SK-N-MC (cell line): ENCODE data around the gene FAM193B.

Experiments used
- DNase-seq: peaks from one replicate; pipeline ENCODE4 v3.0.0-alpha.2; 2011; ENCODE audit warnings: low read depth, low spot score
- H3K27ac ChIP-seq: fragments of 200-600 bp; sonication (generic); 2 replicates; pipeline ENCODE4 v1.5.1; 2016; ENCODE audit warnings: mixed run types
- H3K36me3 ChIP-seq: fragments of 200-600 bp; sonication (generic); 2 replicates; pipeline ENCODE4 v1.6.1; 2017; ENCODE audit warnings: antibody characterized with exemption, low read length, mixed read lengths; ENCODE audit not compliant: insufficient read depth
- H3K4me3 ChIP-seq: fragments of 200-600 bp; sonication (generic); 2 replicates; pipeline ENCODE4 v1.5.1; 2016
- H3K9ac ChIP-seq: fragments of 200-600 bp; sonication (generic); 2 replicates; pipeline ENCODE4 v1.8.0; 2017; ENCODE audit warnings: mixed run types, mixed read lengths; ENCODE audit not compliant: insufficient read length
- H3K9me3 ChIP-seq: fragments of 200-600 bp; sonication (generic); 2 replicates; pipeline ENCODE4 v1.6.1; 2017; ENCODE audit warnings: low read depth, mild to moderate bottlenecking, antibody characterized with exemption, low read length, moderate library complexity, mixed read lengths
- EZH2 ChIP-seq: fragments of 200-600 bp; sonication (generic); IDR thresholded peaks from one replicate; pipeline ENCODE4 v1.6.1; 2017; ENCODE audit warnings: antibody characterized with exemption
- FOXP2 ChIP-seq: optimal IDR thresholded peaks from 2 replicates; pipeline ENCODE3; 2011; ENCODE audit warnings: mild to moderate bottlenecking, moderate library complexity; ENCODE audit not compliant: insufficient read depth; ENCODE audit errors: extremely low read length, control extremely low read depth
- POLR2AphosphoS5 ChIP-seq: IDR thresholded peaks from 2 replicates; pipeline ENCODE4 v1.6.1; 2012; ENCODE audit warnings: mild to moderate bottlenecking, low read depth, low read length, borderline replicate concordance

The FAM193B gene

GRCh38 chr5:177547736-177548135 is 6.6 kb downstream of the FAM193B start:
- H3K27ac ChIP-seq: 0 out of 2 replicates have a peak overlapping the region, but pooled peaks have one; percentile 5
- peaks cover 28% of the 10 kb centered on the region for H3K36me3 ChIP-seq
- no peaks in the 10 kb centered on the region for H3K9me3 ChIP-seq
- no peak overlapping the region for H3K9ac ChIP-seq
- no peak overlapping the region for H3K4me3 ChIP-seq
- TF ChIP-seq POLR2AphosphoS5: no peak
- TF ChIP-seq EZH2: no peak
- no peak for TF ChIP-seq FOXP2
- no peak for DNase-seq

- Histone ChIP-seq H3K4me3 (no peak overlapping the region), H3K36me3 (peaks cover 18% of the 10 kb centered on the region), H3K27ac (peak overlapping the region; percentile 90), H3K9ac (peak overlapping the region; percentile 49), H3K9me3 (no peaks in the 10 kb centered on the region)
- no peak for DNase-seq
- TF ChIP-seq EZH2 (no peak), FOXP2 (no peak), POLR2AphosphoS5 (no peak)
These were observed 8.1 kb downstream of the FAM193B start for GRCh38 chr5:177546258-177546741.

- no peaks in the 10 kb centered on the region for H3K9me3 ChIP-seq
- peak overlapping the region; percentile 90 for H3K27ac ChIP-seq
- no peak for DNase-seq
- H3K9ac ChIP-seq: peak overlapping the region; percentile 49
- peaks cover 13% of the 10 kb centered on the region for H3K36me3 ChIP-seq
- peak overlapping the region; percentile 23; the same call in 1 of the 2 replicates for H3K4me3 ChIP-seq
- no peak for TF ChIP-seq EZH2
- no peak for TF ChIP-seq FOXP2
- no peak for TF ChIP-seq POLR2AphosphoS5
These were observed 8.7 kb downstream of the FAM193B start for GRCh38 chr5:177545487-177546257.

DNA sequence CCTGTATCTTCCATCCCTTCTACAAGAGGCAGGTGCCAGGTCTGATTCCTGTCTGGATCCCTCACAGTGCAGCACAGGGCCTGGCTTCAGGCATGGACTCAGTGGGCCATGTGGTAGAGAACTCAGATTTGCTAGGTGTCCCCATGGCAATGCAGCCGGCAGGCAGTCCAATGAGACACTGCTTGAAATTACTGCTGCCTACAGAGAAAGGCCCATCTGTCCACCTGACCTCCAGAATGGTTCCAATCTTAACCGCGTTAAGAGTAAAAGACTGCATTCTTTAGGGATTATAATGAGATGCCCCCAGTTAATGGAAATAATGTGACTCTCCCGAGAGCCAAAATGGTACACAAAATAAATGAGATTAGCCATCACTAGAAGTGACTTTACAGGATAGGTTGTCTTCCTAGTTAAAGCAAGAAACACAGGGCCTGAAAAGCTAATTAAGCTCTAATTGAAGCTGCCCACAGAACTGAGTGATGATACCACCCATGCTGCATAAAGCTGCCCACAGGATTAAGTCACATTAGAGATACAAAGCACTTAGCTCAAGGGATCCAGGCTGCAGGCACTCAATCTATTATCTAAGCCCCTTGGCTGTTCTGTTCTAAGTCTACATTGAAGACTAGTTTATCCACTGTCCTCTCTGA is 11.4 kb downstream of the FAM193B start:
- TF ChIP-seq POLR2AphosphoS5 (no peak), EZH2 (no peak), FOXP2 (no peak)
- H3K4me3 ChIP-seq: no peak overlapping the region
- no peak for DNase-seq
- H3K27ac ChIP-seq: no peak overlapping the region
- H3K36me3 ChIP-seq: peaks cover 20% of the 10 kb centered on the region
- H3K9me3 ChIP-seq: no peaks in the 10 kb centered on the region
- H3K9ac ChIP-seq: no peak overlapping the region

DNA sequence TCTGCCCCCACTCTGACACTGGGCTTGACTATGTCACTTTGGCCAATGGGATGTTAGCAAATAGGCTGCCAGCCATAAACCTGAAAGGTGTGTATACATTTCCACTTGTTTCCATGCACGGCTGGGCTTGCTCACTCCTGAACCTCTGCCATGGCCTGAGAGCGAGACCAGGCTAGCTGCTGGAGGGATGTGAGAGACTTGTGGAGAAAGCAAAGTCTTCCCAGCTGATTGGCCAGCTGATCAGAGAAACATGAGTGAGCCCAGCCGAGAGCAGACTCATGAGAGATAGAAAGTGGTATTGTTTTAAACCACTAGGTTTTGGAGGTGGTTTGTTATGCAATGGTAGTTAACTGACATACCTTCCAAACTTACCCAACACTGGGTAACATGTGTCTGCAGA is 13.9 kb downstream of the FAM193B start:
- Histone ChIP-seq H3K9ac (no peak overlapping the region), H3K36me3 (peaks cover 41% of the 10 kb centered on the region), H3K9me3 (no peaks in the 10 kb centered on the region), H3K27ac (no peak overlapping the region), H3K4me3 (no peak overlapping the region)
- no peak for DNase-seq
- TF ChIP-seq EZH2 (no peak), FOXP2 (no peak), POLR2AphosphoS5 (no peak)

GRCh38 chr5:177539411-177539810 is 15.0 kb downstream of the FAM193B start:
- Histone ChIP-seq H3K9me3 (no peaks in the 10 kb centered on the region), H3K4me3 (no peak overlapping the region), H3K9ac (no peak overlapping the region), H3K27ac (no peak overlapping the region), H3K36me3 (peaks cover 45% of the 10 kb centered on the region)
- no peak for DNase-seq
- TF ChIP-seq POLR2AphosphoS5 (no peak), FOXP2 (no peak), EZH2 (no peak)

- Histone ChIP-seq H3K9me3 (no peaks in the 10 kb centered on the region), H3K36me3 (peaks cover 46% of the 10 kb centered on the region; the same call in 1 of the 2 replicates), H3K4me3 (no peak overlapping the region), H3K27ac (no peak overlapping the region), H3K9ac (no peak overlapping the region)
- no peak for TF ChIP-seq EZH2
- TF ChIP-seq POLR2AphosphoS5: no peak
- TF ChIP-seq FOXP2: no peak
- no peak for DNase-seq
These were observed 15.5 kb downstream of the FAM193B start for GRCh38 chr5:177538876-177539275.
